ENCODE data around the gene OMP.
"Not testable (repeated sequence)": the region's sequence is repeated elsewhere in the genome, so short reads cannot be mapped to it uniquely, and the experiment has no call there.

The OMP gene

DNA sequence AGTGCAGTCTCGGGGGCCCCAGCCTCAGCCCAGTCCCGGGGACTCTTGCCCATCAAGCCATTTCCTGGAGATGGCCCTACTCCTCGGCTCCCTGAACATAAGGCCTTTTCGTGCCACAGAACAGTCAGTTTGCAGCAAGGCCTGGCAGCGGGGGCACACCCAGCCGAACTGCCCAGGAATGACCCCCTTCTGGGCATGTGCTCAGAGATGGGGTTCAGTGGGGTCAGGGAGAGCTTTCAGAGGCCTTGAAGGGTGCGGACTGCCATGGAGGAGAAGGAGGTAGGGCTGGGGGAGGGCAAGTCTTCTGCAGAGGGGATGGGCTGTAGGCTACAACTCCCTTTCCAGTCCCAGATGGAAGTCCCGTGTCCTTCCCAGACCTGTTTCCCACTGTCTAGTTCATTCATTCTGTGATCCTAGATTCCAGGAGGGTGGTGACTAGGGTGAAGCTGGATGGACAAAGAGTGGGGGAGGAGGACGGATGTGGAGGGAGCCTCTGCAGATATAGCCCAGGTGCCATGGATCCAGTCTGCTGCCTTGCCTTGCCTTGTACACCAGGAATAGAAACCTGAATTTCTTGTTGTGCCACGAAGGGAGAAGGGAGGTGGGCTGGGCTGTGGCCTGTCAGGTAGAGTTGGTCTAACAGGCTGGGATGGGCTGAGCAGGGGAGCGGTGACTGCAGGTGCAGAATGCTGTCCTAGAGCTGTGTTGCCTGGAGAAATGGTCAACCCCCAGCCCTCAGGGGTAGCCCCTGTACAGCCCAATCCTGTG is 14.2 kb upstream of the OMP start:
- no peak for DNase-seq

DNA sequence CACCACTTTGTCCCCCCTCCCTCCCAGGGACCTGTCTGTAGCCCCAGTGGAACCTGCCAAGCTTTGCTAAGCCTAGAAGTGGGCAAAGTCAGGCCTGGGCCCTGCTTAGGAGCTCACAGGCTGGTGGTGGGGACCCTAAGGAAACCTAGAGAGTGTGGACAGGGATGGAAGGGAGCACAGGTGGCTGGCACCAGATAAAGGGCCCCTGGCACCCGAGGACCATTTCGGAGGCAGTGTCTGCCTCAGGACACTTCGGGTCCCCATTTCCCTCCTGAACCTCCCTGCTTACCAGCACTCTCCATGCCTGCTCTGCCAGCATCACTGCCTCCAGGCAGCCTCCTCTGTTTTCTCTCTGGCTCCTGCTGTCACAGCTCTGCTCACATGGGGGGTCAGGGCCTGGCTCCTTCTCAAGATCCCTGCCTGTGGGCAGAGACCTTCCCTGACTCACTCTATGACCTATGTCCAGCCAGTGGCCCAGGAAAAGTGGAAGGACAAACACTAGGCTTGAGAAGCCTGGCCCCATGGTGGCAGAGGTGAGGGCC is 13.6 kb upstream of the OMP start:
- DNase-seq, result no peak

DNA sequence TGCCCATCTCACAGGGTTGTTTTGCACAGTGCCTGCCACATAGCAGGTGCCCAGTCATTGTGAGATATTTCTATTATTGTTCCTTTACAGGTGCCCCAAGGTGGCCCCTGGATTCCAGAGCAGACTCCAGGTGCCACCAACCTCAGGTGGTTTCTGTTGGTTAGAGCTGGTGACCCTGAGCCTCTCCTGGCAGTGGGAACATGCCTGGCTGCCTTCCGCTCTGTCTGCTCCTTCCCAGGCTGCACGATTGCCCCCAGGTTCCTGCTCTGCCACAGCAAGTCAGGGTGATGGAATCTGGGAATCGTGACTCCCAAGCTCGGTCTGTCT is 12.6 kb upstream of the OMP start:
- DNase-seq, result no peak

DNA sequence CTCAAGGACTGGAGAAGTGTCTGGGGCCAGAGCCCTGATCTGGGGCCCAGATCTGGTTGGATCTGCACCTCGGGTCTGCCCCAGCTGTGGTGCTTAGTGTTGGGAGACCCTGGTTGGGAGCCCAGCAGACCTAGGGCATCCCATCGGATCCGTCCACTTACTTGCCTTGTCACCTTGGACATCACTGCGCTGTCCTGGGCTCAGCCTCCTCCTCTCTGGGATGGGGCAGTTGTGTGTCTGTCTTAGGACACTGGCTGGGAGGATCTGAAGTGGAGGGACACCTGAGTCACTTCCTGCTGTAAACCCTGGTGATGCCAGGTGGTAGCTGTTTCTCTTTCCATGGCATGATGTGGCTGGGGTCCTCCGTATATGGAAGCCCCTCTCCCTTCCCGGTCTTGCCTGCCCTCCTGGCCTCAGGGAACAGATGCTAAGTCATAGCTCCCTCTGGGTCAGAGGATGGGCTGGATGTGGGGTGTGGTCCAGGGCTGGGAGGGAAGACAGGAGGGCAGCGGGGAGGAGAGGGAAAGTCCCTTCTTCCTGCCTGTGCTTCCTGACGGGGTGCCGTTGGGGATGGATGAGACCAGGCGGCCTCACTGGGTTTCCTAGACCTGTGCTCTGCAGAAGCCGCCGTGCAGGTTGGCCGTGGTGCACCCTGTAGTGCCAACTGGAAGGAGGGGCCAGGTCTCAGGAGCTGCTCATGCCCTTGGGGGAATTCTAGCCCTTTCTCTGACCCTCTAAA is 12.1 kb upstream of the OMP start:
- no peak for DNase-seq

DNA sequence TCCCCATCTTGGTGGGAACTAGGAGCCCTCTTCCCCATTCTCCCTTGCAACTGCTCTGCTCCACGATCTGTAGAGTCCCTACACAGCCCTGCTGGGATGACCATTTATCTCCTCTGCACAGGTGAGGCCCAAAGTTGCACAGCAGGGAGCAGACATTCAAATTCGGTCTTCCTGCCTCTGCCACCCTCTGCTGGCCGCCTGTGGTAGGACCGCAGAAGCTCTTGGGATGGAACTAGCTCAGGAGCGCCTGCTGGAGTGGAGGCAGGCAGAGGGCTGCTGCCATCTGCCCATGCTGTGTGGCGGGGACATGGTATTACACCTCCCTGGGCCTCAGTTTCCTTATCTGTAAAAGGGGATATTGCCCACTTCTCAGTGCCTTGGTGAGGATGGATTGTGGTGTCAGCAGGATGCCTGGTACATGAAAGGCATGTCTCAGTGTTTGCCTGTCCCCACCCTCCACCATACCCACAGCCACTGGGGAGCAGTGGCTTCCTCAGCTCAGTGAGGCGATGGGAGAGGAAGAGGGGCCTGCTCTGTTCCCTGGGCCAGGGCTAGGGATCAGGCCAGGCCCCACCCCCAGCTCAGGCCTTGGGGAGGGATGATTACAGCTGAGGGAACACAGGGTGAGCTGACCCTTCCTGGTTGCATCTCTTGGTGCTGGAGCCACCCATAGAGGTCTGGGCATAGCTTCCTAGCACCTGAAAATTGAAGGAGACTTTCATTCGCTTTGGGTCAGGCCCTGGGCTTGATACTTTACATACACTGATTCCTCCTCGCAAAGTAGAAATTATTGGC is 11.3 kb upstream of the OMP start:
- DNase-seq, result peak; percentile 78

DNA sequence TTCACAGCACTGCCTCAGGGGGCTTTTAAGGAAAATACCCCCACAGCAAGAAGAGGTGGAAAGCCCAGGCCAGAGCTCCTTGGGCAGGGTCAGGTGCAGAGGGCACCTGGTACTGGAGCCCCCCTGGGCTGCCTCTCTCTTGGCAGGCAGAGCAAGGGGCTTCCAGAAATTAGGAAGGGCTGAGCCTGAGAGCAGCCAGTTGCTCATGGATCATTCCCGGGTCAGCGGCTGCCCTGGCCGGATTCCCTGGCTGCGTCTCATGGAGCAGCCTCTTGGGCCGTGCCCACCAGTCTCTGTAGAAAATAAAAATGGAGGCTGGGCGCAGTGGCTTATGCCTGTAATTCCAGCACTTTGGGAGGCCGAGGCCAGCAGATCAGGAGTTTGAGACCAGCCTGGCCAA is 10.3 kb upstream of the OMP start:
- DNase-seq, result no peak

DNA sequence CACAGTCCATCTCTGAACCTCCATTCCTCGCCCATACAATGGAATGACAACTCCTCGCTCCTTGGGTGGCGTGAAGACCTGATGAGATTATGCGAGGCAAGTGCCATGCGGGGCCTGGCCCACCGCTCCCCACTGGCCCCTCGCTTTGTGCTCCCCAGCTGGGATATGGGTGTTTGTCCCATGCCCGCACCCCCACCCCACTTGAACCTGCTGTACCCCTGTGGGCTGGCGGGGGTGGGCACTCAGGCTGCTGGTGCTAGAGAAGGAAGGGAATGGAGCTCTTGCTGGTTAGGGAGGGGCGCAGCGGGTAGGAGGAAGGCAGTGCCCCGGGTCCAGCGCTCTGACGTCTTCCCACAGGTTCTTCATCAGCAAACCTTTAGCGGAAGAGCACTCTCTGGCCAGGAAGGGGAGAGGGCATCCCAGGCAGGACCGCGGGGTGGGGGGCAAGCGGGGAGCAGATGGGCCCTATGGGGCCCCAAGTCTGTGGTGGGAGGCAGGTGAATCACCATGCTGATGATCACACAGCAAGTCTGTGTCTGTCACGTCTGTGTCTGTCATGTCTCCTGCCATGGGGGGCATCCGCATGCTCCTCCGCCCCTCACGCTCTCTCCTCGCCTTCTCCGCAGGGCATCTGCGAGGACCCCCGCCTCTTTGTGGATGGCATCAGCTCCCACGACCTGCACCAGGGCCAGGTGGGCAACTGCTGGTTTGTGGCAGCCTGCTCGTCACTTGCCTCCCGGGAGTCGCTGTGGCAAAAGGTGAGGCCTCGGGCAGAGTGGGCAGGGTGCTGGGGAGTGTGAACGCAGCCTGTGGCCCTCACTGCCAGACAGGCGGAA is 9.4 kb upstream of the OMP start:
- no peak for DNase-seq

DNA sequence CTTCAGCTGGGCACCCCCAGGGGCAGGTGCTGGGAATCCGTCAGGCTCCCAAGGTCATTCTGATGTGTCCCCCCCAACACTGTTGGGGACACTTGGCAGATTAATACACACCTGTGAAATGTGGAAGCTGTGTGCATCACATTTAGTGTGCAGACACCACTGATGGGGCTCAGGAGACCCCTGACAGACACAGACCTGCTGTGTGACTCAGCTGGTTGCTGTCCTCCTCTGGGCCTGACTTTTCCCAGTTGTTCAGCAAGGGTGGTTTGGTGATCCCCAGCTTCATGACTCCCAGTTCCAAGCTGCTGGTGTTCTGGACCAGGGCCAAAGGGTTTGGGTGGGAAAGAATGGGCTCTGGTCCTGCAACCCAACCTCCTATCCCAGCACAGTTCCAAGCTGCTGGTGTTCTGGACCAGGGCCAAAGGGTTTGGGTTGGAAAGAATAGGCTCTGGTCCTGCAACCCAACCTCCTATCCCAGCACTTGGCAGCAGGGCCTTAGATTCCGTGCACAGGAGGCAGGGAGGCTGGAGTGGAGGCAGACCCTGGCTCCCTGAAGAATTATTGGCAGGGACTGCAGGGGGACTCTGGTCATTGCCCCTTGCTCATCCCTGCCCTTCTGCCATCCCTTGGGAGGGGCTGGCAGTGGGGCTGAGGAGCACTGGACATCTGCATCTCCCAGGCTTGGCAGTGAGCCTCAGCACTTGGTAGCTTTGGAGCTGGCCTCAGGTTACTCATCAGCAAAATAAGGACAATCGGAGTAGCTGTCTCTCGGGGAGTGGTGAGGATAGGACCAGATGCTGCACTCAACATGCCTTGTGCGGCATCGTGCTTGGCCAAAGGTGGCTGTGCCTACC is 8.4 kb upstream of the OMP start:
- no peak for DNase-seq

DNA sequence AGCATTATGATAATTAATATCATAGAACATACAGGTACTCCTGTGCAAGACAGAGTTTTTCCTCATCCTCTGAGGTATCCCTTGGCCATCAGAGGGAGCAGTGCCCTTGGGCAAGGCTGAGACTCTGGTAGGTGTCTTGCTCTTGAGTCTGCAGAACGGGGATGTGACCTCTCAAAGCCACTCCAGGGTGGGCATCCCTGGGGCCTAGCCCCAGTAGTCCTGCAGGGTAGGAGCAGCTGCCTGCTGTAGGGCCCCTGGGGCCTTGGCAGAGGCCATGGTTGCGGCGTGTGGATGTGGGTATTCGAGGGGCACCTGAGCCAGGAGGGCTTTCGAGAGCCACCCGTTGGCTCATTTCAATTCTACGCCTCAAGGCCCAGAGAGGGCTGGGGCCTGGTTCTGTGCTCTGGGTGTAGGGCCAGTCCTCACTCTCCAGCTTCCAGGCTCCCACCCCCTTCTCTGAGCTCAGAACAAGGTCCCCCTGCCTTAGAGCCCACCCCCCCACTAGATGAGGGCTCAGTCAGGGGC is 7.7 kb upstream of the OMP start:
- DNase-seq, result no peak

DNA sequence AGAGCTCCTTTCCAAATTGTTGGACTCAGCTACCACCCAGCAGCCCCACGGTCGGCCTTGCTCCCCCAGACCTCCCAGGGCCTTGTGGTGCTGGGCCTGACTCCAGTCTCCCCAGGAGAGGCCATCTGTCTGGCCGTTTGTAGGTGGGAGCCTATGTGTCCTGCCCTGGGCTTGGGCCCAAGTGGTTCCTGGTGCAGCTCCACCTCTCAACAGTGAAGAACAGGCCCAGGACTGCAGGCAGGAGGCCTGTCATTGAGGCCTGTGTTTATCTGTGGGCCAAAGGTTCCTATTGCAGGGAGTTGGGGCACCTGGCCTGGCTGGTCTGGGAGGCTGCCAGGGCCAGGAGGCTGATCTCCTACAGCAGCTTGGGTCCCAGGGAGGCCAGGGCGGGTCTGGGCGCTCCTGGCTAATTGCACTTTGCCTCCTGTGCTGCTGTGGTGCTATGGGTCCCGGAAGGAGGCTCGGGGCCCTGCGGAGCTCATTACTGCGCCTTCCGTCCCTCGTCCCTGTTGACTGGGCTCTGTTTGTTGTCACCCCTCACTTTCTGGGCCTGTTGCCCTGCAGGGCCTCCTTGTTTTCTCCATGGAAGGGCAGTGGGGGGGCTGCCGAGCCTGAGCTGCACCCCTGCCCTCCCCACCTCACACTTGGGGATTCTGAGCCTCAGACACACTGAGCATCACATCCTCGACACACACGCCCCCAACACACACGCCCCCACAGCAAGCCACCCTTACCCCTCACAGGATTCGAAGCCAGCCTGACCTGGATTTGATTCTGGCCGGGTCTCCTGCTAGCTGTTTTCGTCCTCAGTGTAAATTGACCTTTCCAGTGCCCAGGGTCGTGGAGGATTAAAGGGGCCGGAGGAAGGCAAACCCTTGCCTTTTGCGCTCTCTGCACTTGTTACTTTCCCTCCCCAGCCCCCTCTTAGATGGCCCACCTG is 6.8 kb upstream of the OMP start:
- no peak for DNase-seq

DNA sequence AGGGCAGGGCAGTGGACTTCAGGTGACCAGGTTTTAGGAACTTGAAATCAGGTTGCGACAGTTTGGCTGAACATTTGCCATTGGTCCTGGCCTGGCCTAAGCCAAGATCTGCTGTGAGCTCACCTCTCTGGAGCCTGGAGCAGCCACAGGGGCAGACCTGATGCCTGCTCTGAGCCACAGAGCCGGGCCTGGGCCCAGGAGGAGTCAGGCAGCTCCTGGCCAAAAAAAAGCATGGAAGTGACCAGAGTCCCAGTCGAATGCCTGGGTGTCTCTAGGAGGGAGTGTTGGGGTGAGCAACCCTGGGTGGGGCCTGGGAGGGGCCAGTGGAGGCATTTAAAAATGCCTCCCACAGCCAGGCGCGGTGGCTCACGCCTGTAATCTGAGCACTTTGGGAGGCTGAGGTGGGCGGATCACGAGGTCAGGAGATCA is 6.0 kb upstream of the OMP start:
- no peak for DNase-seq

DNA sequence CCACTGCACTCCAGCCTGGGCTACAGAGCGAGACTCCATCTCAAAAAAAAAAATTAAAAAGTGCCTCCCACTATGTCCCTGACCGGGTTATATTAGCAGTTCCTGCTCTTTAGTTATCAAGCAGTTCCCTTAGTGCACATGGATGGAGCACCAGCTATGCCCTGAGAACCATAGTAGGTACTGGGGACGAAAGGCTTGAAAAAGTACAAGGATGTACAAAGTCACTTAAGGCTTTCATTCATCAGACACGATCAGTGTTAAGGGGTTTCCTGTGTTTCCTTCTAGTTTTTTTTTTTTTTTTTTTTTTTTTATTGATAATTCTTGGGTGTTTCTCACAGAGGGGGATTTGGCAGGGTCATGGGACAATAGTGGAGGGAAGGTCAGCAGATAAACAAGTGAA is 5.5 kb upstream of the OMP start:
- not testable (repeated sequence) for DNase-seq

DNA sequence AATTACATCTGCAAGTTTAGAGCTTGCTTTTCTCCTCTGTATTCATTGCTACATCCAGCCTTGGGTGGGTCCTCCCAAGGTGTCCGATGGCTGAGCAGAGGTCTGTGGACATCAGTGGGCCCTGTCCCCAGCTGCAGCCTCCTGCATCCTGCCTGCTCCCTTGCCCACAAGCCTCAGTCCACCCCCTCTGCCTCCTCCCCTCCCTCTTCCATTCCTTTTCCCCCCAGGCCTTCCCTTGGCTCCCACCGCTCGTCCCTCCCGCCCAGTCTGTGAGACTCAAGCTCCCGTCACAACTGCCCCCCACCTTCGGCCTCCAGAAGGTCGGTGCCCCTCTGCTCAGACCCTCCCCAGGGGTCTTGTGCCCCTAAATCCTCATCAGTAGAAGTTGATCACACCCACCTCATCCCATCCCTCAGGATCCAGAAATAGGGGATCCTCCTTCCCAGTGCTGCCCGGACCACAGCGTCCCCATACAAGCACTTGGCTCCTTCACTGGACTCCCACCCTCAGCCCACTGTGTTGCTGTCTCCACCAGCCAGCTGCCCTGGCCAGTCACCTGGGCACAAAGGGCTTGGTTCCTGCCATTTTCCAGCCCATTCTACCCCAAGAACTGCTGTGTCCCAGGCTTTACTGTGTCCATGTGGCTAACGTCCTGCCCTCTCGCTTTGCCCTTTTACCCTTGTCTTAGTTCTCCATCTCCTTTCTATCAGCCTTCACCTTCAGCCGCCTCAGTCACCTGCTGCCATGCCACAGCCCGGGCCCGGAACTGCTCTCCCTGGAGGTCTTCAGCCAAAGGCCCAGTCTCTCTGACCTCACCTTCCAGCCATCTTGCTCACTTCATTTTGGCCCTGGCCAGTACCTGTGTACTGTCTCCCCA is 2.2 kb upstream of the OMP start:
- no peak for DNase-seq

DNA sequence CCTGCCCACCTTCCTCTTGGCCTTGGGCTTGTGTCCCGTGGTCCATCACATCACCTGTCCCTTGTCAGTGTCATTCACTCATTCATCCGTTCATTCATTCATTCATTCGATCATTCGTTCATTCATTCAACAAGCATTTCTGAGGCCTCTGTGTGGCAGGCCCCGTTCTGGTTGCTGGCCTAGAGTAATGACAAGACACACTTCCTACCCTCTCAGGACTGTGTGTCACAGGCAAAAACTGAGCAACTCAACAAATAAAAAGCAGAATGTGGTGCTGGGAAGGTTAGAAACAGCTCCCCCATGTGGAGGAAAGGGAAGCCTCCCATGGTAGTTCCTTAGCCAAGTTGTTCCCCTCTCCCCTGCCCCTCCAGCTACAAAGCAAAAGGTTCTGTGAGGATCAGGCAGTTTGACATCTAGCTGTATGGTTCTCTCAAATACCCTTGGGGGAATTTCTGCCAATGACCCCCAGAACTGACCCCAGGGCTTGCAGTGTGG is 1.6 kb upstream of the OMP start:
- no peak for DNase-seq

DNA sequence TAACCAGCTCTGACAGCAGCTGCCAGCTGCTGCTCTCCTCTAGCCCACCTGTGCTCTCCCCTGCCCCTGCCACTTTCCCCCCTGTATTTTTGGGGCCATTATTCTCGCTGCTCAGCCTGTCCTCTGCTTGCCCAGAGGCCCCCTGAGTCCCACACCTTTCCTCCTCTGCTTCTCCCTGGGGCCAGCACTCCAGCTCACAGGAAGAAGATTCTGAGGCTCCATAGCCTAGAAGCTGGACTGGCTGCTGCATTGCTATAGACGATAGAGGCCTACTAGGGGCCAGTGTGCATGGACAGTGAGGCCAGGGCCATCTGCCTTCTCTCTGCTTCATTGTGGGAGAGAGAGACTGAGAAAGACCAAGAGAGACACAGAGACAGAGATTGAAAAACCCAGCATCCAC is 679 bp downstream of the OMP start:
- DNase-seq, result no peak

DNA sequence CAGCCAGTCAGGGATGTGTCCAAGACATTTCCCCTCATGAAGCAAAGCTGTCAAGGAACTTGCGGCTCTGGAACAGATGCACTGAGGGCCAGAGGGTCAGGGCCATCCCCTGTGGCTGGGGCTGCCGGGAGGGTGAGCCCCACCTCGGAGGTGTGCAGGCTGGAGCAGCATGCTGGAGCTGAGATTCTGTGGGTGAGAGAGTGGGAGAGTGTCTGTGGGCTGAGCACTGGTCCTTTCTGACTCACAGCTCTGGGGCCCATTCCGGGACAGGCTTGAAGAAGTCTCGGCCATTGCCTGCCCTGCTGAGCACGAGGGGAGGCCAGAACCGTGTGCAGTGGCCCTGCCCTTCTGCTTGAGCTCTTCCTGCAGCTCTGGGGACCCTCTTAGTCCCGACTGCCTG is 2.1 kb downstream of the OMP start:
- no peak for DNase-seq

DNA sequence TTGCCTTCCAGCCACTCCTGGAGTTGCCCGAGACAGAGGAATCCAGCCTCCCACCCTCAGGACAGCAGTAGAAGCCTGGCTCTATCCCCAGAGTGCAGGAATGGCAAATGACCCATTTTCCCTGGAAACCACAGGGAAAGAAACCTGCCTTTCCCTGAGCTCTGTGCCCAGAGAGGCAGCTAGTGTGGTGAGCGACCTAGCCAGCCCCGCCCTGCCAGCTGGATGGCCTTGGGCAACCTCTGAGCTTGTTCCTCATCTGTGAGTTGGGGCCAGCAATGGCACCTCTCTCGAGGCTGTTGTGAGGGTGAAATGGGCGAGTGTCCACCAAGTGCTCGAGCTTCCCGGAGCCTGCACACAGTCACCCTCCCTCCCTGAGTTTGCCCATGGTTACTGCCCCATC is 3.7 kb downstream of the OMP start:
- DNase-seq, result no peak

DNA sequence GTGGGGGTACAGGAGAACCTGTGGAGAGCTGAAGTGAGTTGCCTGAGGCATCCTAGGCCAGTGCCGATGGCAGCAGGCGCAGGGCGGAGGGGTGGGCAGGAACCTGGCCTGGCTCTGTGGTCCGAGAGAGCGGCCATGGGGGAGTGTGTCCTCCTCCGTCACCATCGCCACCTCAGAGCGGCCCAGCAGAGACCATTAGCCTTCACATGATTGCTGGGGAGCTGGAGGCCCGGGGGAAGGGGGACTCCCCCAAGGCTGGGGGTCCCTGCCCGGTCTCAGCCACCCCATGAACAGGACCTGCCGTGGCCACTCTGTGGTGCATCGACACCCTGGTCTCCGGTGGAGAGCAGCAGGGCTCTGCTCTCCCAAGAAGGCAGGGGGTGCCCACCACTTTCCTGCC is 4.1 kb downstream of the OMP start:
- no peak for DNase-seq

DNA sequence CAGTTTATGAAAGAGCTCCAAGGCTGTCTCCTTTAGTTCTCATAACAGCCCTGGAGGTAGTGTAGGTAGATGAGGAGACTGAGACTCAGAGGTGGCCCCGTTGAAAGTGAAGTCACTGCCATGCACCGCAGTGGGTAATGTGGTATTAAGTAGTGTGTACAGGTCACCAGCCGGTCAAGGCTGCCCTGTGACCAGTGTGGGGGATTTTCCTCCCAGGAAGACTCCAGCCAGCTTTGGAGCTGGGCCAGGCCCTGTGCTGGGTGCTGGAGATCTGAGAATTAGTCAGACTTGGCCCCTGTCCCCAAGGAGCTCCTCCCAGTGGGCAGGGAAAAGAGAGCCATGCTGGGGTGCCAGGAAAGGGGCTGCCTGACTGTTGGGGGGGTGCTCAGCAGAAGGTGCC is 5.3 kb downstream of the OMP start:
- no peak for DNase-seq
